Ishikawa (cell line): Measurements from ENCODE around the gene MACROD2.

Experiments used
- TAF1 ChIP-seq: IDR thresholded peaks from 2 replicates; pipeline ENCODE4 v1.6.1; 2012; ENCODE audit warnings: low read depth, mild to moderate bottlenecking
- TF ChIP-seq, protein P1 (sequence below): IDR thresholded peaks from 2 replicates; pipeline ENCODE4 v1.6.1; 2012; ENCODE audit warnings: low read depth, mild to moderate bottlenecking

DNA sequence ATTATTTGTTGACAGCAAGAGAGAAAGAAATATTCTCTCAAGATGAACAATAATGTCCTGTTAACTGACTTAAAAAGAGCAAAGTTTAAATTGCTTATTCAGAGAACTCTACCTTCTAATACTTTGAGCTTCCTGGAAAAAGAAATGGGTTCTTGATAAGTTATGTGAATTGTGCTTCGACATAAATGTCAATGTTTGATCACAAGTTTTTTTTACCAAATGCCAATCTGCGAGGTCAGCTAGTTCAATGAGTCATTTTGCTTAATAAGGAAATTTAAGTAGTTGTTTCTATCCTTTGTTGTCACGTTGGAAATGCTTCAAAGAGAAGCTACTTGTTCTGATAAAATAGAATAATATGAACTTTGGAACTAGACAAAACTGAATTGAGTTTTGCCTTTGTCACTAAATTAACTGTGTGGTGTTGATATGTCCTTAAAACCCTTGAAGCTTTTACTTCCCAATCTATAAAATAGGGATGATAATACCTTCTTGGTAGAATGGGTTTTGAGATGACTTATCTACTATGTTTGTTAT lies 984.2 kb downstream of the MACROD2 start:
- TF ChIP-seq, protein P1, sequence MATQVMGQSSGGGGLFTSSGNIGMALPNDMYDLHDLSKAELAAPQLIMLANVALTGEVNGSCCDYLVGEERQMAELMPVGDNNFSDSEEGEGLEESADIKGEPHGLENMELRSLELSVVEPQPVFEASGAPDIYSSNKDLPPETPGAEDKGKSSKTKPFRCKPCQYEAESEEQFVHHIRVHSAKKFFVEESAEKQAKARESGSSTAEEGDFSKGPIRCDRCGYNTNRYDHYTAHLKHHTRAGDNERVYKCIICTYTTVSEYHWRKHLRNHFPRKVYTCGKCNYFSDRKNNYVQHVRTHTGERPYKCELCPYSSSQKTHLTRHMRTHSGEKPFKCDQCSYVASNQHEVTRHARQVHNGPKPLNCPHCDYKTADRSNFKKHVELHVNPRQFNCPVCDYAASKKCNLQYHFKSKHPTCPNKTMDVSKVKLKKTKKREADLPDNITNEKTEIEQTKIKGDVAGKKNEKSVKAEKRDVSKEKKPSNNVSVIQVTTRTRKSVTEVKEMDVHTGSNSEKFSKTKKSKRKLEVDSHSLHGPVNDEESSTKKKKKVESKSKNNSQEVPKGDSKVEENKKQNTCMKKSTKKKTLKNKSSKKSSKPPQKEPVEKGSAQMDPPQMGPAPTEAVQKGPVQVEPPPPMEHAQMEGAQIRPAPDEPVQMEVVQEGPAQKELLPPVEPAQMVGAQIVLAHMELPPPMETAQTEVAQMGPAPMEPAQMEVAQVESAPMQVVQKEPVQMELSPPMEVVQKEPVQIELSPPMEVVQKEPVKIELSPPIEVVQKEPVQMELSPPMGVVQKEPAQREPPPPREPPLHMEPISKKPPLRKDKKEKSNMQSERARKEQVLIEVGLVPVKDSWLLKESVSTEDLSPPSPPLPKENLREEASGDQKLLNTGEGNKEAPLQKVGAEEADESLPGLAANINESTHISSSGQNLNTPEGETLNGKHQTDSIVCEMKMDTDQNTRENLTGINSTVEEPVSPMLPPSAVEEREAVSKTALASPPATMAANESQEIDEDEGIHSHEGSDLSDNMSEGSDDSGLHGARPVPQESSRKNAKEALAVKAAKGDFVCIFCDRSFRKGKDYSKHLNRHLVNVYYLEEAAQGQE: no peak
- no peak for TF ChIP-seq TAF1
